OCI-LY3 (cell line): ENCODE data around the gene PTHLH.

Source experiments
- H2AFZ ChIP-seq: fragments of 200-600, 300-600 bp; shearing (Covaris generic); 2 replicates; pipeline ENCODE4 v1.6.0; 2014; ENCODE audit warnings: antibody characterized with exemption, low read depth, low read length
- H3K27ac ChIP-seq: fragments of 200-600, 300-600 bp; sonication (generic); 2 replicates; pipeline ENCODE4 v1.5.1; 2014; ENCODE audit warnings: mild to moderate bottlenecking, low read length, moderate library complexity, mixed read lengths
- H3K27me3 ChIP-seq: fragments of 200-600, 300-600 bp; sonication (generic); 2 replicates; pipeline ENCODE4 v1.6.1; 2014; ENCODE audit warnings: low read depth, low read length, mixed read lengths
- H3K36me3 ChIP-seq: fragments of 200-600, 300-600 bp; sonication (generic); replicated peaks from 2 replicates; pipeline ENCODE3; 2014; ENCODE audit warnings: low read depth, low read length, mixed read lengths
- H3K4me1 ChIP-seq: fragments of 300-600, 200-600 bp; sonication (generic); 2 replicates; pipeline ENCODE4 v1.6.1; 2014; ENCODE audit warnings: low read length, mixed read lengths
- H3K4me2 ChIP-seq: fragments of 200-600, 300-600 bp; sonication (generic); 2 replicates; pipeline ENCODE4 v1.6.1; 2014; ENCODE audit warnings: low read length, mixed read lengths
- H3K4me3 ChIP-seq: fragments of 300-600, 200-600 bp; sonication (generic); 2 replicates; pipeline ENCODE4 v1.5.1; 2014; ENCODE audit warnings: antibody characterized with exemption, mild to moderate bottlenecking, low read length, moderate library complexity
- H3K79me2 ChIP-seq: fragments of 300-600, 200-600 bp; shearing (Covaris generic); 2 replicates; pipeline ENCODE4 v1.6.1; 2014; ENCODE audit warnings: mild to moderate bottlenecking, low read length, mixed read lengths
- H3K9ac ChIP-seq: fragments of 300-600, 200-600 bp; shearing (Covaris generic); 2 replicates; pipeline ENCODE4 v1.6.0; 2014; ENCODE audit warnings: mild to moderate bottlenecking, low read length, moderate library complexity
- H3K9me3 ChIP-seq: fragments of 200-600, 300-600 bp; shearing (Covaris generic); 2 replicates; pipeline ENCODE4 v1.6.1; 2014; ENCODE audit warnings: low read length, mixed read lengths; ENCODE audit not compliant: insufficient read depth
- H4K20me1 ChIP-seq: fragments of 200-600, 300-600 bp; sonication (generic); 2 replicates; pipeline ENCODE4 v1.6.1; 2016; ENCODE audit warnings: low read length, mixed read lengths; ENCODE audit not compliant: insufficient read depth
- EZH2phosphoT487 ChIP-seq: fragments of 200-600 bp; shearing (Covaris generic); IDR thresholded peaks from 2 replicates; pipeline ENCODE4 v1.6.1; 2018; ENCODE audit warnings: antibody characterized with exemption, mixed run types, low read depth
- TF ChIP-seq, protein P1 (sequence below): fragments of 200-600, 300-600 bp; sonication (generic); IDR thresholded peaks from 2 replicates; pipeline ENCODE4 v1.5.1; 2014; ENCODE audit warnings: antibody characterized with exemption, low read length, low read depth

The PTHLH gene

GRCh38 chr12:27937768-27938167 is 34.8 kb downstream of the PTHLH start:
- Histone ChIP-seq H3K4me2 (no peak overlapping the region), H3K4me3 (no peak overlapping the region), H2AFZ (no peak overlapping the region), H4K20me1 (no peaks in the 10 kb centered on the region), H3K36me3 (no peaks in the 10 kb centered on the region), H3K9ac (no peak overlapping the region), H3K4me1 (no peaks in the 10 kb centered on the region), H3K79me2 (no peaks in the 10 kb centered on the region), H3K9me3 (no peaks in the 10 kb centered on the region), H3K27me3 (no peaks in the 10 kb centered on the region), H3K27ac (no peak overlapping the region)
- TF ChIP-seq, protein P1, sequence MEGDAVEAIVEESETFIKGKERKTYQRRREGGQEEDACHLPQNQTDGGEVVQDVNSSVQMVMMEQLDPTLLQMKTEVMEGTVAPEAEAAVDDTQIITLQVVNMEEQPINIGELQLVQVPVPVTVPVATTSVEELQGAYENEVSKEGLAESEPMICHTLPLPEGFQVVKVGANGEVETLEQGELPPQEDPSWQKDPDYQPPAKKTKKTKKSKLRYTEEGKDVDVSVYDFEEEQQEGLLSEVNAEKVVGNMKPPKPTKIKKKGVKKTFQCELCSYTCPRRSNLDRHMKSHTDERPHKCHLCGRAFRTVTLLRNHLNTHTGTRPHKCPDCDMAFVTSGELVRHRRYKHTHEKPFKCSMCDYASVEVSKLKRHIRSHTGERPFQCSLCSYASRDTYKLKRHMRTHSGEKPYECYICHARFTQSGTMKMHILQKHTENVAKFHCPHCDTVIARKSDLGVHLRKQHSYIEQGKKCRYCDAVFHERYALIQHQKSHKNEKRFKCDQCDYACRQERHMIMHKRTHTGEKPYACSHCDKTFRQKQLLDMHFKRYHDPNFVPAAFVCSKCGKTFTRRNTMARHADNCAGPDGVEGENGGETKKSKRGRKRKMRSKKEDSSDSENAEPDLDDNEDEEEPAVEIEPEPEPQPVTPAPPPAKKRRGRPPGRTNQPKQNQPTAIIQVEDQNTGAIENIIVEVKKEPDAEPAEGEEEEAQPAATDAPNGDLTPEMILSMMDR: no peak
- no peak for TF ChIP-seq EZH2phosphoT487

DNA sequence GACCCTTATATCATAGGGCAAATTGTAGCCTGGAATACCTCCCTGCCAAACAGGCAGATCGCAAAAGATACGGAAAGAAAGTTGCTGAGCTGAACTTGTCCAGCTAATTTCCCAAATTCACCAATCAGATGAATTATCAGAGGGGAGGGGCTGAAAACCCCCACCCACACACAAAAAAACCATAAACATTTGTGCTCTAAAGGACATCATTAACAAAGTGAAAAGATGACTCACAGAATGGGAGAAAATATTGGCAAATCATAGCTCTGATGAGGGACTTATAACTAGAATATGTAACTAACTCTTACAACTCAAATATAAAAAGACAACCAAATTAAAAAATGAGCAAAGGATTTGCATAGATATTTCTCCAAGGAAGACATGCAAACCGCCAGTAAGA is 36.3 kb downstream of the PTHLH start:
- Histone ChIP-seq H3K36me3 (no peaks in the 10 kb centered on the region), H3K27ac (no peak overlapping the region), H3K4me2 (no peak overlapping the region), H3K27me3 (no peaks in the 10 kb centered on the region), H3K4me3 (no peak overlapping the region), H2AFZ (no peak overlapping the region), H3K9me3 (no peaks in the 10 kb centered on the region), H3K79me2 (no peaks in the 10 kb centered on the region), H3K9ac (no peak overlapping the region), H3K4me1 (no peaks in the 10 kb centered on the region), H4K20me1 (no peaks in the 10 kb centered on the region)
- TF ChIP-seq, protein P1: no peak
- TF ChIP-seq EZH2phosphoT487: no peak

- H4K20me1 ChIP-seq: no peaks in the 10 kb centered on the region
These were observed 38.3 kb downstream of the PTHLH start for GRCh38 chr12:27934276-27934675.

GRCh38 chr12:27931390-27931789 is 41.1 kb downstream of the PTHLH start:
- H4K20me1 ChIP-seq: no peaks in the 10 kb centered on the region
- no peaks in the 10 kb centered on the region for H3K79me2 ChIP-seq
- TF ChIP-seq EZH2phosphoT487: no peak
- TF ChIP-seq, protein P1: no peak
- H3K4me2 ChIP-seq: no peak overlapping the region
- H3K27me3 ChIP-seq: no peaks in the 10 kb centered on the region
- no peak overlapping the region for H3K4me3 ChIP-seq
- no peaks in the 10 kb centered on the region for H3K36me3 ChIP-seq
- no peak overlapping the region for H3K27ac ChIP-seq
- H3K4me1 ChIP-seq: no peaks in the 10 kb centered on the region
- H3K9ac ChIP-seq: no peak overlapping the region
- H3K9me3 ChIP-seq: no peaks in the 10 kb centered on the region
- no peak overlapping the region for H2AFZ ChIP-seq

More at GRCh38 chr12:27934276-27934675, 38.3 kb downstream of the PTHLH start:
- H3K9ac ChIP-seq: no peak overlapping the region
- no peaks in the 10 kb centered on the region for H3K79me2 ChIP-seq
- H3K36me3 ChIP-seq: no peaks in the 10 kb centered on the region
- TF ChIP-seq EZH2phosphoT487: no peak
- TF ChIP-seq, protein P1: no peak
- H3K9me3 ChIP-seq: no peaks in the 10 kb centered on the region
- no peaks in the 10 kb centered on the region for H3K27me3 ChIP-seq
- no peaks in the 10 kb centered on the region for H3K4me1 ChIP-seq
- H2AFZ ChIP-seq: no peak overlapping the region
- no peak overlapping the region for H3K4me3 ChIP-seq
- H3K4me2 ChIP-seq: no peak overlapping the region
- no peak overlapping the region for H3K27ac ChIP-seq
